NCI-H510A (cell line): Measurements from ENCODE around the gene TMEM140.
"Not testable (repeated sequence)": the region's sequence is repeated elsewhere in the genome, so short reads cannot be mapped to it uniquely, and the experiment has no call there.

Experiments
- DNase-seq: peaks from one replicate; lab custom pipeline; 2025; lab: John Stamatoyannopoulos, UW

TMEM140 gene

GRCh38 chr7:135158874-135159273 is 11.0 kb downstream of the TMEM140 start:
- DNase-seq, result no peak

DNA sequence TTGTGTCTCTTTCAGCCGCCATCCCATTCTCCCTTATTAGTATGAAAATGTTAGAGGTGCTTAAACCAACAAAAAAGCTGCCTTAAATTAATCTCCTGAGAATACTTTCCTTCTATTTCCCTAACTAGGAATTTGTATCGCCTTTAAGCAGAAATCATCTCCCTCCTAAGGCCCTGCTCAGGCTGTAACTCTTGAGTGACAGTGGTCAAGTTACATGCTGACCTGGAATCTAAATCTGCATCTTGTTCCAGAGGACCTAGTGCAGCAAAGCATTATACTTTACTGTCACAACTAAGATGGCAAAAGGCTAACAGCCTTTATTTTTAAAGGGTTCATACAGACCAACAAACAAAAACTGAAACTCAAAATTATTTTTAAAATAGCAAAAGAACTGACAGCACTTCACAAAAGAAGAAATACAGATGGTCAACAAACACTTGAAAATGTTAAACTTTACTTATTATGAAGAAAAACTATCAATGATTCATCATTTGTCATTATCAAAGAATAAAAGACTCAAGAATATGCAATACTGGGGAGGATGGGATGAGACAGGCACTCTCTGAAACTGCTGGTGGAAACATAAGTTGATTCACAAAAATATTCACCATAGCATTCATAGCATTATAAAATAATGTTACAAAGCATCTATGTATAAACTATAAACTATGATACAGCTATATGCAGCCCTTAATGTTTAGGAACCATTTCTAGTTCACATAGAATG is 11.7 kb downstream of the TMEM140 start:
- no peak for DNase-seq

DNA sequence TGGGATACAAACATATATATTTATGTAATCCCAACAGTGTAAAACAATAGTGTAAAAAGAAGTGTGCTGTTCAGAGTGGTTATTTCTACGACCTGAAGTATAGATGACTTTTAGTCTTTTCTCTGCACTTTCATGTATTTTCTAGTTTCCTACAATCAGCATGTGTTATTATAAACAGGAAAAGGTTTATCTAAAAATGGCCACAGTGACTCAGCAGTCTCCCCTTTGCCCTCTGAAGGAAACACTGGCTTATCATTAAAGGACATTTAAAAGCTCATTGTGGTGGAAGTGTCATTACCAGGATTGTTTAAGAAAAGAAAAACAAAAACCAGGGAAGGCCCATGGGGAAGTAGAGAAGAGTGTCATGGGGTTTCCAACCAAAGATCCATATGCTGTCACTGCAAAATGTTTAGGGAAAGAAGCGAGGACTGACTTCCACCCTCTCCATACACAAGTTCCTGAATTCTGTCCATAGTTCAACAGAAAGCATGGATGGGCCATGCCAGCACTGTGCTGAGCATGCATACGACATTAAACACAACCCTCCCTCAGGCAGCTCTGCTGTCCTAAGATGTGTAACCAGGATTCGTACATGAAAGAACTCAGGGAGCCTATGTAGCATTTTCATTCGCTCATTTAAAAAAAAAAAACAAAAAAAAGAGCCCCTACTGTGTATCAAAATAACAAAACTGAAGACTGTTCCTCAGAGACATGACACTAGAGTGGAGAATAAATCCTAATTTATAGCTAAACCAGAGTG is 12.4 kb downstream of the TMEM140 start:
- no peak for DNase-seq

GRCh38 chr7:135160858-135161653 is 13.2 kb downstream of the TMEM140 start:
- DNase-seq, result no peak

GRCh38 chr7:135161669-135162068 is 13.8 kb downstream of the TMEM140 start:
- no peak for DNase-seq

- no peak for DNase-seq
Measured at GRCh38 chr7:135162382-135163001, 14.6 kb downstream of the TMEM140 start.

DNA sequence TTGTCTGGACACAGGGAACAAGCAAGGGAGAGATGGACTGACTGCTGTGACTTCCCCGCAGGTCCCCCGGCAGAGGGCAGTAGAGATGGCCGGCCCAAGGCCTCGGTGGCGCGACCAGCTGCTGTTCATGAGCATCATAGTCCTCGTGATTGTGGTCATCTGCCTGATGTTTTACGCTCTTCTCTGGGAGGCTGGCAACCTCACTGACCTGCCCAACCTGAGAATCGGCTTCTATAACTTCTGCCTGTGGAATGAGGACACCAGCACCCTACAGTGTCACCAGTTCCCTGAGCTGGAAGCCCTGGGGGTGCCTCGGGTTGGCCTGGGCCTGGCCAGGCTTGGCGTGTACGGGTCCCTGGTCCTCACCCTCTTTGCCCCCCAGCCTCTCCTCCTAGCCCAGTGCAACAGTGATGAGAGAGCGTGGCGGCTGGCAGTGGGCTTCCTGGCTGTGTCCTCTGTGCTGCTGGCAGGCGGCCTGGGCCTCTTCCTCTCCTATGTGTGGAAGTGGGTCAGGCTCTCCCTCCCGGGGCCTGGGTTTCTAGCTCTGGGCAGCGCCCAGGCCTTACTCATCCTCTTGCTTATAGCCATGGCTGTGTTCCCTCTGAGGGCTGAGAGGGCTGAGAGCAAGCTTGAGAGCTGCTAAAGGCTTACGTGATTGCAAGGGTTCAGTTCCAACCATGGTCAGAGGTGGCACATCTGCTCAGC is 16.6 kb downstream of the TMEM140 start:
- no peak for DNase-seq

DNA sequence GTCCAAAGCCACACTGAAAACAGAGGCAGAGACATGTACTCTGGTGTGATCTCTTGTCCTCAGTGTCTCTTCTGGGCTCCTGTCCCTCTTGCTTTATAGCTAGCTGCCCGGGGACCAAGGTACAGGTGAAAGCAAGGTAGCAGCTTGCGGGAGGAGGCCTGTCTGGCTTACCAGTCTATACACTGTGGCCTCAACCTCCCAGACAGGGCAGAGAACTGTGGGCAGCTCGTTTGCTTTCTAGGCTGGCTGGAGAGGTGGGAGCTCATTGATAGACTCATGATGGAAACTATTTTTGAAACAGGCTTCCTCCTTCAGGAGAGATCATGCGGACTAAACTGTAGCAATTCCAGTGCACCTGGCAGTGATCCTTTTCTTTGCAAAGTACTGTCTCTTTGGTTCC is 18.0 kb downstream of the TMEM140 start:
- no peak for DNase-seq

- DNase-seq, result no peak
Measured at GRCh38 chr7:135166338-135166990, 18.6 kb downstream of the TMEM140 start.

DNA sequence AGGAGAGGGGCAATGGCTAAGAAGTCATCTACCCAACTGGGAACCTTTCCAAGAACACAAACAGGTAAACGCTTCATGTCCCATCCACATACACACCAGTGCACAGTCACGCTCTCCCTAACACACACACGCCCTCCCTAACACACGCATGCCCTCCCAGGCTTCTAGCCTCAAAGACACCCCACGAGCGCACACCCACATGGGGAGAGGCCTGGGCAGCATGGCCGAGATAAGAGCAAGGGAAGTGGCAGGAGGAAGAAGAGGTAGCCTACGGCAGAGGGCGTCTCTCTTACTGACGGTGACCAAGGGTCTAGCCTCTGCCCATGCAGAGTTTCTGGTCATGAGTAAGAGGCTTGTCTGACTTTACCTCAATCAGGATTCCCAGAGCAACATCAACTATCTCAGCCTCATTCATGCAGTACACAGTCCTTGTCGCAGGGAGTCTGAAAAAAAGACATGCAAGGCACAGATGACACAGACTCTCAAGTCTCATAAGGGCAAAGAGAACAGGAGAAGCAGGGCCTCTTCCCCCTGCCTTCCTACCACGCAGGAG is 19.6 kb downstream of the TMEM140 start:
- no peak for DNase-seq

DNA sequence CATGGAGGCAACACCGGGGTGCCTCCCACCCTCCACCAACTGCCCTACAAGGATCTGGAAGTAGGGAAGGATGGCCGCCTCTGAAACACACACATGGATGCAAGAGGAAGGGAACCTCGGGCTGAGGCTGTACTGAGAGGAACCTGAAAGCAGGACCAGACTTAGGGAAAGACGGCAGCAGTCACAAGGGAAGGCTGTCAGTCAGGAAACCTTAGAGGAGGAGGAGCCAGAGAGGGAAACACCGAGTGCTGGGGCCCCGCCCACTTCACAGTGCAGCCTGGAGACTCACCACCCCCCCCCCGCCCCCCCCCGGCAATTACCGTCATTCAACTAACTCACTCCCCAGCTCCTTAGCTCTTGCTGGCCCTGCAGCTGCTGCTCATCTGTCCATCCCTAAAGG is 20.1 kb downstream of the TMEM140 start:
- DNase-seq, result no peak

DNA sequence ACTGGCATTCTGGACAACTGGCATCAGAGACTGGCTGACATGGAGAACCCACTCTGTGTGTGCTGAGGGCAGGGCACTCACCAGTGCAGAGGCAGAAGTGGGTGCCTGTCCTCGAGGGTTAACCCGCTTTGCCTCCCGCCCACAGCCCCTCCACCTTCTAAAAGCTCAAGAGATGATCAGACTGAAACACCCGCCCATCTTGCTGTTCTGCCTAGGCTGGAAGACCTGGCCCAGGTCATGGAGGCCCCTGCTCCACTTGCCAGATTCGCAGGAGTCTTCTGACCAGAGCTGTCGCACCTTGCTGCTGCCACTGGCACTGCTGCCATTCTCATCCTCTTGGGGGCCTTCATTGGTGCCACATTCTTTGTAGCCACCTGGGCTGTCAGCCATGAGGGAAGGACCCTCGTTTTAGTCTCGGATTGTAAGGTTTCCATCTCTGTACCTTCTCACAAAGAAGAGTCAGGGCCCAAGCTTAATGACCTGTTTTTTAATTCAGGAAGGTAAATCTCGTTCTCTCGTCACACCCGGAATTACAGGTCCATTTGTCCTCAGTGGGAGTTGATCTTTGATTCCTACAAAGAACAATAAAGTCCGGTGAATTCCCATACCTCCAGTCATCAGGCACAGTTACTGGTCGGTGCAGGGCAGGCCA is 20.7 kb downstream of the TMEM140 start:
- no peak for DNase-seq

GRCh38 chr7:135169141-135169963 is 21.5 kb downstream of the TMEM140 start:
- no peak for DNase-seq

DNA sequence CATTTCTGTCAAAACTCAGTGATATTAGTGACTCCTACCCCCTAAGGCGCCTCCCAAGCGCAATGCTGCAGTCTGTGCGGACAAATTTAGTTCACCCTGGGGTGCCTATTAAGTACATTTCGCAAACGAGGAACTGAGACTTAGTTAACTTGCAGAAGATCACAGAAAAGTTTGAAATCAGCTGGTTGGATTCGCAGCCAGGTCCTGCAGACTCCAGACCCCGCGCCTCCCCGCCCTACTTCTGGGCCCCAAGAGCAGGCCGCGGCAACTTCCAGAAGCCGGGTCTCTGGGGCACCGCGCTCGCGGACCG is 22.0 kb downstream of the TMEM140 start:
- no peak for DNase-seq

- DNase-seq, result peak; percentile 87
Measured at GRCh38 chr7:135170274-135170997, 22.6 kb downstream of the TMEM140 start, which contains the start of gene CYREN. Gene CYREN, minus strand, starts transcription at chr7:135170707. Its CDS starts 1,785 bp downstream, at chr7:135168922.

GRCh38 chr7:135170998-135171481 is 23.2 kb downstream of the TMEM140 start:
- not testable (repeated sequence) for DNase-seq

DNA sequence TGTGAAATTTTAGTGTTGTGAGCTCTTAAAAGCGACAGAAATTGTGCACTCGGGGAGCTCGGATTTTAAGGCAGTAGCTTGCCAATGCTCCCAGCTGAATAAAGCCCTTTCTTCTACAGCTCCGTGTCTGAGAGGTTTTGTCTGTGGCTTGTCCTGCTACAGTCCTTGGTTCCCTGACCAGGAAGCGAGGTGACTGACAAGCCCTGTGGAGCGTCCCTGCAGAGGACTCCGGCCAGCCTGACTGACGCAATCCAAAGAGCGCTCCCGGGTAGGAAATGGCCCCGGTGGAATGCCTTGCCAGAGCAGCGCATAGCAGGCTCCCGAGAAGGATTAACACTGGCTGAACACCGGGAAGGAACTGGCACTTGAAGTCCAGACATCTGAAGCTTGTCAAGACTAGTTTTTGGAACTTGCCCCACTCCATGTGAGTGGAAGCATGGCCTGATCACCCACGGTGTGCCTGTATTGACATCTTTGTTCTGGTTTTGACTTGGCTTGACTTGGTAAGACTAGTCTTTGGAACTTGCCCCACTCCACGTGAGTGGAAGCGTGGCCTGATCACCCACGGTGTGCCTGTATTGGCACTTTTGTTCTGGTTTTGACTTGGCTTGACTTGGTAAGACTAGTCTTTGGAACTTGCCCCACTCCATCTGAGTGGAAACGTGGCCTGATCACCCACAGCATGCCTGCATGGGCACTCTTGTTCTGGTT is 23.9 kb downstream of the TMEM140 start:
- DNase-seq, result not testable (repeated sequence)

DNA sequence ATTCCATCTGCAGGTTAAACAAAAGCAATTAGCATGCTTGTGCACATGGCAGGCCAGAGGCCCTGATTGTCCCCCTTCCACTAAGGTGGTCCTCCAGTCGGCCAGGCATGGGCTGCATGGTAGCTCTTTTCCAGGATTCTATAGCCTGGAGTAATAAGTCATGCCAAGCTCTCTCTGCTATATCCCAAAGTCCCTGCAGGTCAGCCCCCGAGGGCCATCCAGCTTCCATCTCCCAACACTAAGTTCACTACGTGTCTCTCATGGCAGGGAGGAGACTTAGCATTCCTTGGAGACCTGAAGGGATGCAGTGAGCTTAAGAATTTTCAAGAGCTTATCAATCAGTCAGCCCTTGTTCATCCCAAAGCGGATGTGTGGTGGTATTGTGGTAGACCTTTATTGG is 26.0 kb downstream of the TMEM140 start:
- not testable (repeated sequence) for DNase-seq
